Occipital lobe (tissue), 2 donors: ENCODE results near the gene ABCC5. TPM values are rescaled to one million over a fixed set of nuclear protein-coding genes. Genes with fewer than 3 reads are reported as not detected.
"Not testable (repeated sequence)": the region's sequence is repeated elsewhere in the genome, so short reads cannot be mapped to it uniquely, and the experiment has no call there.

Source experiments
- DNase-seq: peaks from one replicate; lab custom pipeline; 2025; lab: John Stamatoyannopoulos, UW
- total RNA-seq: library from RNA; depleted of rRNA; stranded (reverse); fragments of >200 nt; gene quantifications from one replicate; pipeline ENCODE4 v1.2.3, GENCODE V29; 2014

The ABCC5 gene
- 55.4 TPM for total RNA-seq

- peak; percentile 93 for DNase-seq
Observed at GRCh38 chr3:184017672-184018423, at the start of gene ABCC5. Gene ABCC5 (minus strand): TSS chr3:184017884. CDS start chr3:184014392, 3,492 bp downstream.

- no peak for DNase-seq
Observed at GRCh38 chr3:184066211-184066610, 48.5 kb upstream of the ABCC5 start.

- no peak for DNase-seq
Observed at GRCh38 chr3:184062637-184063036, 45.0 kb upstream of the ABCC5 start.

GRCh38 chr3:184059424-184059823 is 41.7 kb upstream of the ABCC5 start:
- no peak for DNase-seq

GRCh38 chr3:184058029-184058428 is 40.3 kb upstream of the ABCC5 start:
- no peak for DNase-seq

GRCh38 chr3:184052767-184053166 is 35.1 kb upstream of the ABCC5 start, which contains the start of gene HTR3C:
Gene HTR3C (plus strand): TSS chr3:184053047. CDS start chr3:184053081, 34 bp downstream.
- no peak for DNase-seq

GRCh38 chr3:184050217-184050847 is 32.6 kb upstream of the ABCC5 start:
- DNase-seq, result no peak

GRCh38 chr3:184045995-184046394 is 28.3 kb upstream of the ABCC5 start:
- no peak for DNase-seq

- DNase-seq, result no peak
Observed at GRCh38 chr3:184042617-184043016, 24.9 kb upstream of the ABCC5 start.

- DNase-seq, result no peak
Observed at GRCh38 chr3:184040010-184040409, 22.3 kb upstream of the ABCC5 start.

GRCh38 chr3:184039414-184039813 is 21.7 kb upstream of the ABCC5 start:
- no peak for DNase-seq

GRCh38 chr3:184038307-184038706 is 20.6 kb upstream of the ABCC5 start:
- not testable (repeated sequence) for DNase-seq

GRCh38 chr3:184037816-184038215 is 20.1 kb upstream of the ABCC5 start:
- DNase-seq, result no peak

GRCh38 chr3:184031187-184031792 is 13.6 kb upstream of the ABCC5 start, which contains the start of gene HTR3D:
Gene HTR3D (plus strand): TSS chr3:184031742. CDS start chr3:184031742, 0 bp downstream.
- DNase-seq, result no peak

GRCh38 chr3:184030536-184030935 is 12.9 kb upstream of the ABCC5 start:
- DNase-seq, result no peak

- DNase-seq, result no peak
Observed at GRCh38 chr3:184029443-184029842, 11.8 kb upstream of the ABCC5 start.

GRCh38 chr3:184028275-184028890 is 10.7 kb upstream of the ABCC5 start:
- DNase-seq, result not testable (repeated sequence)

GRCh38 chr3:184025256-184025655 is 7.6 kb upstream of the ABCC5 start:
- DNase-seq, result not testable (repeated sequence)

GRCh38 chr3:184022323-184022722 is 4.6 kb upstream of the ABCC5 start:
- DNase-seq, result no peak

GRCh38 chr3:184018424-184018973 is 815 bp upstream of the ABCC5 start:
- no peak for DNase-seq

GRCh38 chr3:184016811-184017671 is 643 bp downstream of the ABCC5 start:
- peak; percentile 66 for DNase-seq
